ENCODE data around the gene SLC35F4.

DNA sequence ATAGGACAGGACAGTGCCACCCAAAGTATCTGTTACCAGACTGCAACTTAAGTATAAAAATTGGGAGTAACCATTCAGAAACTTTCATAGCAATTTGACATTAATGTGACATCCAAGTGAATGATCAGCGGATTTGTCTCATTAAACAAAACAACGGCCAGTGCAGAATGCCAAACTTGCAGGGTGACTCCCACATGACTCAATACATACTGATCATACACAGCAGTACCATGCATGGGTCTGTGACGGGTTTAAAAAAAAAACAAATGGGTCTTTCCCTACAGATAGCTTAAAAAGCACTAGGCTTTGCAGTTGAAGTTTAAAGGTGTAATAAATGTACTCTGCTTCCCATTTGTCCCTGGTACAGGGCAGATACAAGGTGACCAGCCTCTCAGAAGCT, 116.6 kb downstream of the SLC35F4 start:
- TF ChIP-seq, protein P1, sequence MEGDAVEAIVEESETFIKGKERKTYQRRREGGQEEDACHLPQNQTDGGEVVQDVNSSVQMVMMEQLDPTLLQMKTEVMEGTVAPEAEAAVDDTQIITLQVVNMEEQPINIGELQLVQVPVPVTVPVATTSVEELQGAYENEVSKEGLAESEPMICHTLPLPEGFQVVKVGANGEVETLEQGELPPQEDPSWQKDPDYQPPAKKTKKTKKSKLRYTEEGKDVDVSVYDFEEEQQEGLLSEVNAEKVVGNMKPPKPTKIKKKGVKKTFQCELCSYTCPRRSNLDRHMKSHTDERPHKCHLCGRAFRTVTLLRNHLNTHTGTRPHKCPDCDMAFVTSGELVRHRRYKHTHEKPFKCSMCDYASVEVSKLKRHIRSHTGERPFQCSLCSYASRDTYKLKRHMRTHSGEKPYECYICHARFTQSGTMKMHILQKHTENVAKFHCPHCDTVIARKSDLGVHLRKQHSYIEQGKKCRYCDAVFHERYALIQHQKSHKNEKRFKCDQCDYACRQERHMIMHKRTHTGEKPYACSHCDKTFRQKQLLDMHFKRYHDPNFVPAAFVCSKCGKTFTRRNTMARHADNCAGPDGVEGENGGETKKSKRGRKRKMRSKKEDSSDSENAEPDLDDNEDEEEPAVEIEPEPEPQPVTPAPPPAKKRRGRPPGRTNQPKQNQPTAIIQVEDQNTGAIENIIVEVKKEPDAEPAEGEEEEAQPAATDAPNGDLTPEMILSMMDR (conservative IDR thresholded peaks at IDR 0.05) = no peak
- no peak for TF ChIP-seq ZFX (IDR thresholded peaks at IDR 0.05)

All from C4-2B (cell line).